Measurements from ENCODE around the gene PLCH1.

The PLCH1 gene

DNA sequence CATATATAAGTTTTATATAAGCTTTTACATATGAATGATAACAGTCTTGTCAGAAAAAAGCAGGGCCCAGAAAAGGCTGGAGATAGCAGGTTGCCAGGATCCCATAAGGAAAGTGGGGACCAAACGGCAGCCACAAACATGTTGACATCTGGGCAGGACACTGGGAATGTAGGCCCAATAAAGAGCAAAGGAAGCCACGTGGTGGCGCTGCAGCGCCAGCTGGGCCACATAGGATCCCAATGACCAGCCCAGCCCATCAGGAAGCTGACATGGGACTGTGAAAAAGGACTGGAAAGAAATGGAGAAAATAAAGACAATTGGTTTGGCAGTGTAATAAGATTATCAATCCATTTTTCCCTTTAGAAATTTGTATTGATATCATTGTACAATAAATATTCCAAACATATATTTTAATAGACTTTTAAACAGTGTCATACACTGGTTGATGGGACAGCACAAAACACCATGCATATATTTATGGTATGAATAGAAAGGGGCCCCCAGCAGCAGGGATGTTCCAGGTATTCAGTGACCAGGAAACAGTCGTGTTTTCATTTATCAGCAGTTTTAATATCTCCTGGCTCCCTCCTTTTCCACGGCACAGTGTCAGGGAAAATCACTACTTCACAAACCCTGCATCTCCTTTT is 362.4 kb downstream of the PLCH1 start:
- Histone ChIP-seq H3K27ac (no peak overlapping the region), H3K4me1 (no peaks in the 10 kb centered on the region), H3K36me3 (no peaks in the 10 kb centered on the region), H3K9ac (no peak overlapping the region), H3K4me2 (no peak overlapping the region), H3K9me3 (replicated peaks in 1 of 11) (no peaks in the 10 kb centered on the region), H3K27me3 (no peaks in the 10 kb centered on the region), H3K4me3 (no peak overlapping the region), H4K20me1 (no peaks in the 10 kb centered on the region)
- no peak for TF ChIP-seq Cebpa-rat (IDR thresholded peaks at IDR 0.05)

GRCh38 chr3:155377847-155378246 is 367.0 kb downstream of the PLCH1 start:
- Histone ChIP-seq H4K20me1 (no peaks in the 10 kb centered on the region), H3K4me2 (no peak overlapping the region), H3K27ac (no peak overlapping the region), H3K4me1 (peaks cover 0 to 5% (median under 1%) of the 10 kb centered on the region in 10 experiments; a peak in 5 of 20 replicates), H3K9me3 (replicated peaks in 1 of 11) (peaks cover 0 to 4% (median 0%) of the 10 kb centered on the region in 11 experiments; a peak in 2 of 22 replicates), H3K9ac (no peak overlapping the region), H3K36me3 (no peaks in the 10 kb centered on the region), H3K27me3 (no peaks in the 10 kb centered on the region), H3K4me3 (no peak overlapping the region)
- no peak for TF ChIP-seq Cebpa-rat (IDR thresholded peaks at IDR 0.05)

DNA sequence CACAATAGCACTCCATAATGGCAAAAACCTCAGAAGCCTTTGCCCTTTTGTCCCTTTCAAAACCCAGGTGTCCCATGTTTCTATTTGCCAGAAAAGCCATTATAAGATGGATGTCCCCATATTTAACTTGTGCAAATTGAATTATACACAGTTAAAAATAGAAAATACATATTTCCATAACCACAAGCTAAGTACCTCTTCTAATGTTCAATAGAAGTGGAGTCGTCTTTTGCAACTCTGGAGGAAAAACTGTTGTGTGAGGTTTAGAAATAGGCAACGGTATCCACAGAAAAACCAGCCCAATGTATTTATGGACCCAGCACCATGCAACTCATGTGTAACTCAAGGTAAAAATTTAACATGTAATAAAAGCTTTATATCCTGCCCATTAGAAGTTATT is 367.8 kb downstream of the PLCH1 start:
- no peaks in the 10 kb centered on the region for H3K27me3 ChIP-seq
- no peak overlapping the region for H3K4me3 ChIP-seq
- no peak overlapping the region for H3K4me2 ChIP-seq
- no peaks in the 10 kb centered on the region for H4K20me1 ChIP-seq
- H3K9me3 ChIP-seq (replicated peaks in 1 of 11): peaks cover 0 to 4% (median 0%) of the 10 kb centered on the region in 11 experiments; a peak in 2 of 22 replicates
- H3K4me1 ChIP-seq: peaks cover 0 to 13% (median 7%) of the 10 kb centered on the region in 10 experiments; a peak in 12 of 20 replicates
- H3K27ac ChIP-seq: no peak overlapping the region
- no peaks in the 10 kb centered on the region for H3K36me3 ChIP-seq
- H3K9ac ChIP-seq: no peak overlapping the region
- TF ChIP-seq Cebpa-rat (IDR thresholded peaks at IDR 0.05): no peak

DNA sequence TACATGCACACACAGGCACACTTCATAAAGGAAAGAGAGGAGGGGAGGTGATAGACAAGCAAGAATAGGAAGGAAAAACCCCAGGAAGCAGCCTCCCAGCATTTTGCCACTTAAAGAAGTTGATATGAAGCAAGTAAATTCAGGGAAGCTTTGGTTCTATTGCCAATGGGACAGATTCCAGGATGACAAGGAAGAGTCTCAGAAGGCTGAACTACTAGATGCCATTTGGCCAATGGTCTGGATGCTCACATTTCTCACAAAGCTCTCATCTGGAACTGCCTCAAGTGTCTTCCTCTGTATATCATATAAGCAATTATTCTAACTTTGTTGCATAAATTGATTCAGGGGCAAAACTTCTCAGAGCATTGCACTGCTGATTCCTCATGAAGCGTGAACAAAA is 372.6 kb downstream of the PLCH1 start:
- H3K9ac ChIP-seq: no peak overlapping the region
- no peaks in the 10 kb centered on the region for H4K20me1 ChIP-seq
- no peak overlapping the region for H3K4me3 ChIP-seq
- no peak for TF ChIP-seq Cebpa-rat (IDR thresholded peaks at IDR 0.05)
- H3K27me3 ChIP-seq: no peaks in the 10 kb centered on the region
- peaks cover 0 to 4% (median 0%) of the 10 kb centered on the region in 11 experiments; a peak in 1 of 22 replicates for H3K36me3 ChIP-seq
- H3K4me1 ChIP-seq: peaks cover 10 to 59% (median 47%) of the 10 kb centered on the region in 10 experiments
- peak overlapping the region in 7 of 11 experiments; percentile 19 to 48 (median 36); a peak in 12 of 22 replicates for H3K4me2 ChIP-seq
- peaks cover 0 to 22% (median 8%) of the 10 kb centered on the region in 11 experiments; a peak in 8 of 22 replicates for H3K9me3 ChIP-seq (replicated peaks in 1 of 11)
- H3K27ac ChIP-seq: peak overlapping the region in 4 of 11 experiments; percentile 19 to 91 (median 29); a peak in 6 of 22 replicates

DNA sequence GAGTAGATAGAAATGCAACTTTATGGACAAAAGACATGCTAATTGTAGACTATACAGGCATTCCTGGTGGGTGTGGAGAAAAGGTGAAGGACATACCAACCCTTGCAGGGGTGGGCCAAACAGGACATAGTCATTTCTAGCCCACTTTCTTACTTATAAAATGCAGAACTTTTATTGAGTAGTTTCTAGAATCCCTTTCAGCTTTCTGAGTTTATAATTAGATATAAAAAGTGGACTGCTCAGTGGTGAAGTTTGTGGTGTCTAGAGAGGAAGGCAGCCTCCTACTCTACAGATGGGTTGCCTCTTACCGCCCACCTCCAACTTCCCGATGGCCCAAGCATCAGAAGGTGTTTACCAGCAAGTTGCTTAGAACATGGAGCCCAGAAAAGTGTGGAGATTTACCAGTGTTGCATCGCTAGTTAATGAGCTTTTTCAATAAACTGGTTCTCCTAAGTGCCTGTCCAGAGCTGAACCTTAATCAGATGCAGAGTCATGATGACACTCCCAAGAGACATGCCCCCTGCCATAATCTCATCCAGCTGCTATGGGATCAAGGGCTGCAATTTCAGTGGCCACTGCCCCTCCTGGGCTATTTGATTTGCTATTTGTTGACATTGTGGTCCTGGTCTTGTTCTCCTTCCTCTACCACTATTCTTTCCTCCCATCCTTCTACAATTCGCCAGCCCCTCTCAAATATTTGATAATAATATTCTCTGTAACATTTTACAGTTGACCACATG is 373.9 kb downstream of the PLCH1 start:
- no peak overlapping the region for H3K9ac ChIP-seq
- no peaks in the 10 kb centered on the region for H3K27me3 ChIP-seq
- H3K4me2 ChIP-seq: peak overlapping the region in 9 of 11 experiments; percentile 4 to 48 (median 33); a peak in 16 of 22 replicates
- peaks cover 0 to 24% (median 10%) of the 10 kb centered on the region in 11 experiments; a peak in 9 of 22 replicates for H3K9me3 ChIP-seq (replicated peaks in 1 of 11)
- peaks cover 10 to 68% (median 47%) of the 10 kb centered on the region in 10 experiments for H3K4me1 ChIP-seq
- no peak overlapping the region for H3K4me3 ChIP-seq
- TF ChIP-seq Cebpa-rat (IDR thresholded peaks at IDR 0.05): no peak
- H4K20me1 ChIP-seq: no peaks in the 10 kb centered on the region
- peaks cover 0 to 4% (median 0%) of the 10 kb centered on the region in 11 experiments; a peak in 1 of 22 replicates for H3K36me3 ChIP-seq
- peak overlapping the region in 5 of 11 experiments; percentile 1 to 92 (median 88); a peak in 7 of 22 replicates for H3K27ac ChIP-seq

DNA sequence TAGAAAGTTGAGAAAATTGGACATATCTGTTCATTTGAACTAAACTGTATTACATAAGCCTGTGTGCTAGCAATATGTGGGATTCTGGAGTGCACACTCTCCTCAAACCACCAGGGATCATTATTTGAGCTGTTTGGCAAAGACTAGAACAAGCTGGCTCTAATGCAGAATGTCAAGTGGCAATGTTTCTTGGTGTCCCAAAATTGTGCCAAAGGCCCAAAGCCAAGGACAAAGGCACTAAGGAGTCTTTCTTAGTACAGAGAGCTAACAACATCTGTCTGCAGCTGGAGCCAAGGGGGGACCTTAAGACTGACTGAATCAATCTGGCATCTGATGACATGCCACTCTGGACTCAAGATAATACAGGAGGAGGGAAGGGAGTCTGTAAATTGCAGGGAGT is 374.7 kb downstream of the PLCH1 start:
- peaks cover 0 to 8% (median 4%) of the 10 kb centered on the region in 11 experiments; a peak in 12 of 22 replicates for H3K36me3 ChIP-seq
- H3K4me3 ChIP-seq: no peak overlapping the region
- no peaks in the 10 kb centered on the region for H3K27me3 ChIP-seq
- H3K4me1 ChIP-seq: peaks cover 10 to 68% (median 47%) of the 10 kb centered on the region in 10 experiments
- TF ChIP-seq Cebpa-rat (IDR thresholded peaks at IDR 0.05): no peak
- H3K27ac ChIP-seq: peak overlapping the region in 4 of 11 experiments; percentile 28 to 92 (median 90); a peak in 8 of 22 replicates
- H3K9me3 ChIP-seq (replicated peaks in 1 of 11): peaks cover 5 to 30% (median 14%) of the 10 kb centered on the region in 11 experiments
- peak overlapping the region in 8 of 11 experiments; percentile 13 to 48 (median 36); a peak in 8 of 22 replicates for H3K4me2 ChIP-seq
- H3K9ac ChIP-seq: no peak overlapping the region
- no peaks in the 10 kb centered on the region for H4K20me1 ChIP-seq

DNA sequence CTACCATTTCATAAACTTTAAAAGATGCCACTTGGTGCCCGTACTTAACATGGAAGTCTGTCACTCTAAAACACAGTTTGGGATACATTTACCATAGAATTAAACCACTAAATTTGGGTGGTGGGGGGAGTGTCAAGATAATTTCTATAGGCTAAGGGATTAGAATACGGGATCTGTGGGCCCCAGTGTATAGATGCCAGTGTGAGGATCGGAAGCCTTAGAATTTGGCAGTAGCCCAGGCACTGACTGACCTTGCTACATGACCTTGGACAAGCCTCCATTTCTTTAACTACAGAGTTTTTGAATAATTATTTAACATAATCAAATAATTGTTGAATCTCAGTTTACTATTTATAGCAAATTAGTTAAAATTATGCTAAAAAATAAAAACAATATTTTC is 375.1 kb downstream of the PLCH1 start:
- H3K27me3 ChIP-seq: no peaks in the 10 kb centered on the region
- peak overlapping the region in 7 of 11 experiments; percentile 70 to 92 (median 83); a peak in 12 of 22 replicates for H3K27ac ChIP-seq
- H3K4me3 ChIP-seq: no peak overlapping the region
- no peak for TF ChIP-seq Cebpa-rat (IDR thresholded peaks at IDR 0.05)
- peaks cover 0 to 11% (median 4%) of the 10 kb centered on the region in 11 experiments; a peak in 12 of 22 replicates for H3K36me3 ChIP-seq
- no peak overlapping the region for H3K9ac ChIP-seq
- peaks cover 10 to 68% (median 47%) of the 10 kb centered on the region in 10 experiments for H3K4me1 ChIP-seq
- H4K20me1 ChIP-seq: no peaks in the 10 kb centered on the region
- H3K9me3 ChIP-seq (replicated peaks in 1 of 11): peaks cover 9 to 35% (median 19%) of the 10 kb centered on the region in 11 experiments
- peak overlapping the region in 2 of 11 experiments; percentile 70 to 74; a peak in 2 of 22 replicates for H3K4me2 ChIP-seq

- Histone ChIP-seq H3K9ac (peak overlapping the region in 3 of 11 experiments; percentile 4 to 75 (median 70); a peak in 3 of 22 replicates), H3K4me1 (peaks cover 10 to 72% (median 50%) of the 10 kb centered on the region in 10 experiments), H3K27me3 (no peaks in the 10 kb centered on the region), H3K36me3 (peaks cover 0 to 16% (median 4%) of the 10 kb centered on the region in 11 experiments; a peak in 12 of 22 replicates), H4K20me1 (no peaks in the 10 kb centered on the region), H3K9me3 (replicated peaks in 1 of 11) (peaks cover 14 to 40% (median 24%) of the 10 kb centered on the region in 11 experiments), H3K4me3 (no peak overlapping the region), H3K4me2 (peak overlapping the region in 9 of 11 experiments; percentile 11 to 75 (median 68); a peak in 14 of 22 replicates), H3K27ac (peak overlapping the region in 7 of 11 experiments; percentile 70 to 92 (median 83); a peak in 13 of 22 replicates)
- no peak for TF ChIP-seq Cebpa-rat (IDR thresholded peaks at IDR 0.05)
Measured at GRCh38 chr3:155369244-155369643, 375.6 kb downstream of the PLCH1 start.
